ENCODE results near the gene CTDSPL.

GRCh38 chr3:37907906-37908305 lies 46.2 kb downstream of the CTDSPL start:
- TF ChIP-seq, protein P1, sequence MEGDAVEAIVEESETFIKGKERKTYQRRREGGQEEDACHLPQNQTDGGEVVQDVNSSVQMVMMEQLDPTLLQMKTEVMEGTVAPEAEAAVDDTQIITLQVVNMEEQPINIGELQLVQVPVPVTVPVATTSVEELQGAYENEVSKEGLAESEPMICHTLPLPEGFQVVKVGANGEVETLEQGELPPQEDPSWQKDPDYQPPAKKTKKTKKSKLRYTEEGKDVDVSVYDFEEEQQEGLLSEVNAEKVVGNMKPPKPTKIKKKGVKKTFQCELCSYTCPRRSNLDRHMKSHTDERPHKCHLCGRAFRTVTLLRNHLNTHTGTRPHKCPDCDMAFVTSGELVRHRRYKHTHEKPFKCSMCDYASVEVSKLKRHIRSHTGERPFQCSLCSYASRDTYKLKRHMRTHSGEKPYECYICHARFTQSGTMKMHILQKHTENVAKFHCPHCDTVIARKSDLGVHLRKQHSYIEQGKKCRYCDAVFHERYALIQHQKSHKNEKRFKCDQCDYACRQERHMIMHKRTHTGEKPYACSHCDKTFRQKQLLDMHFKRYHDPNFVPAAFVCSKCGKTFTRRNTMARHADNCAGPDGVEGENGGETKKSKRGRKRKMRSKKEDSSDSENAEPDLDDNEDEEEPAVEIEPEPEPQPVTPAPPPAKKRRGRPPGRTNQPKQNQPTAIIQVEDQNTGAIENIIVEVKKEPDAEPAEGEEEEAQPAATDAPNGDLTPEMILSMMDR (conservative IDR thresholded peaks at IDR 0.05; ENCODE audit: low read depth, low read length) = no peak
- TF ChIP-seq EZH2phosphoT487 (IDR thresholded peaks at IDR 0.05; ENCODE audit: borderline replicate concordance, low read length) (no peak), EZH2 (IDR thresholded peaks at IDR 0.05; ENCODE audit: low read length, unreplicated experiment) (no peak)
